SU-DHL-6 (cell line): ENCODE results near the gene SLIT2.

Experiments used
- H2AFZ ChIP-seq: fragments of 200-600 bp; sonication (generic); 2 replicates; pipeline ENCODE4 v1.6.1; 2014; ENCODE audit warnings: low read depth, mild to moderate bottlenecking, moderate library complexity, mixed read lengths, antibody characterized with exemption, low read length; ENCODE audit not compliant: severe bottlenecking
- H3F3A ChIP-seq: fragments of 200-600 bp; shearing (Covaris generic); 2 replicates; pipeline ENCODE4 v1.6.0; 2016; ENCODE audit warnings: antibody characterized with exemption, mild to moderate bottlenecking; ENCODE audit not compliant: insufficient read depth
- H3K27ac ChIP-seq: fragments of 200-600 bp; sonication (generic); 2 replicates; pipeline ENCODE4 v1.5.1; 2016; ENCODE audit warnings: low read depth, mild to moderate bottlenecking, low read length, moderate library complexity, mixed read lengths
- H3K27me3 ChIP-seq: fragments of 200-600 bp; sonication (generic), shearing (Covaris generic); 2 replicates; pipeline ENCODE4 v1.6.0; 2014; ENCODE audit warnings: mild to moderate bottlenecking, low read length
- H3K36me3 ChIP-seq: fragments of 200-600 bp; sonication (generic); 2 replicates; pipeline ENCODE4 v1.6.1; 2014; ENCODE audit warnings: mild to moderate bottlenecking, low read length, mixed read lengths
- H3K4me2 ChIP-seq: fragments of 300-600, 200-600 bp; shearing (Covaris generic), sonication (generic); 2 replicates; pipeline ENCODE4 v1.6.0; 2014; ENCODE audit warnings: low read length, low read depth, mild to moderate bottlenecking; ENCODE audit not compliant: poor library complexity, severe bottlenecking
- H3K4me3 ChIP-seq: fragments of 200-600 bp; sonication (generic); 2 replicates; pipeline ENCODE4 v1.5.1; 2014; ENCODE audit warnings: antibody characterized with exemption, low read length, mild to moderate bottlenecking, mixed read lengths; ENCODE audit not compliant: insufficient read depth, poor library complexity, severe bottlenecking
- H3K79me2 ChIP-seq: fragments of 200-600 bp; sonication (generic); 2 replicates; pipeline ENCODE4 v1.6.1; 2014; ENCODE audit warnings: mild to moderate bottlenecking, low read length, moderate library complexity; ENCODE audit not compliant: insufficient read depth
- H3K9ac ChIP-seq: fragments of 200-600 bp; sonication (generic); 2 replicates; pipeline ENCODE4 v1.7.0; 2014; ENCODE audit warnings: mild to moderate bottlenecking, low read length
- H3K9me2 ChIP-seq: fragments of 200-600 bp; sonication (generic); replicated peaks from 2 replicates; pipeline ENCODE4 v1.6.1; 2014; ENCODE audit warnings: low read length; ENCODE audit not compliant: insufficient read depth
- H3K9me3 ChIP-seq: fragments of 200-600 bp; sonication (generic); 2 replicates; pipeline ENCODE4 v1.6.1; 2014; ENCODE audit warnings: low read length, mixed read lengths; ENCODE audit not compliant: insufficient read depth
- H4K20me1 ChIP-seq: fragments of 200-600 bp; sonication (generic); 2 replicates; pipeline ENCODE4 v1.6.1; 2014; ENCODE audit warnings: low read depth, mild to moderate bottlenecking, antibody characterized with exemption, low read length, moderate library complexity, mixed read lengths
- EZH2phosphoT487 ChIP-seq: fragments of 200-600 bp; sonication (generic), shearing (Covaris generic); conservative IDR thresholded peaks from 2 replicates; pipeline ENCODE4 v1.6.1; 2018; ENCODE audit warnings: mild to moderate bottlenecking, antibody characterized with exemption, low read length, moderate library complexity, mixed read lengths
- TF ChIP-seq, protein P1 (sequence below): fragments of 200-600 bp; sonication (generic); IDR thresholded peaks from one replicate; pipeline ENCODE4 v1.5.1; 2017; ENCODE audit warnings: antibody characterized with exemption, mild to moderate bottlenecking, low read length, moderate library complexity; ENCODE audit not compliant: insufficient read depth, poor library complexity, severe bottlenecking

Gene SLIT2

DNA sequence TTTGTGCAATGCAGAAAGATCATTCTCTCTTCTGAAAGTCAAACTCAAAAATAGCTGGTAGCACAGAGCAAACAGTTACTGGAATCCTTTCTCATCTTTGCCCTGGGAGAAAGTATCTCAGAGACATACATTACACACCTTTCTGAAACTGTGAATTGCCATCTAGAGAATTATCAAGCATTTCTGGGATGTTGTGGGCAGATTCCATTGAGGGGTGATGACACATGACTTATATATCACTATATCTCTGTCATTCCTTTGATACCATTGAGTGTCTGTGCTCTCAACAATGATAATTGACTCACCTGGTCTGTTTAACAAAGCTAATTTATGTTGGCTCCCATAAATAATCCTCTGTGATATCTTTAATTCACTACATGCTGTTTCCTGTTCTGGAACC, 13.0 kb downstream of the SLIT2 start:
- Histone ChIP-seq H3K79me2 (no peaks in the 10 kb centered on the region), H3K36me3 (no peaks in the 10 kb centered on the region), H3K4me2 (no peak overlapping the region), H3K27me3 (no peaks in the 10 kb centered on the region), H3K9me2 (no peaks in the 10 kb centered on the region), H3K9ac (no peak overlapping the region), H3F3A (no peaks in the 10 kb centered on the region), H4K20me1 (no peaks in the 10 kb centered on the region), H3K27ac (no peak overlapping the region), H3K9me3 (no peaks in the 10 kb centered on the region), H2AFZ (no peak overlapping the region), H3K4me3 (no peak overlapping the region)
- TF ChIP-seq, protein P1, sequence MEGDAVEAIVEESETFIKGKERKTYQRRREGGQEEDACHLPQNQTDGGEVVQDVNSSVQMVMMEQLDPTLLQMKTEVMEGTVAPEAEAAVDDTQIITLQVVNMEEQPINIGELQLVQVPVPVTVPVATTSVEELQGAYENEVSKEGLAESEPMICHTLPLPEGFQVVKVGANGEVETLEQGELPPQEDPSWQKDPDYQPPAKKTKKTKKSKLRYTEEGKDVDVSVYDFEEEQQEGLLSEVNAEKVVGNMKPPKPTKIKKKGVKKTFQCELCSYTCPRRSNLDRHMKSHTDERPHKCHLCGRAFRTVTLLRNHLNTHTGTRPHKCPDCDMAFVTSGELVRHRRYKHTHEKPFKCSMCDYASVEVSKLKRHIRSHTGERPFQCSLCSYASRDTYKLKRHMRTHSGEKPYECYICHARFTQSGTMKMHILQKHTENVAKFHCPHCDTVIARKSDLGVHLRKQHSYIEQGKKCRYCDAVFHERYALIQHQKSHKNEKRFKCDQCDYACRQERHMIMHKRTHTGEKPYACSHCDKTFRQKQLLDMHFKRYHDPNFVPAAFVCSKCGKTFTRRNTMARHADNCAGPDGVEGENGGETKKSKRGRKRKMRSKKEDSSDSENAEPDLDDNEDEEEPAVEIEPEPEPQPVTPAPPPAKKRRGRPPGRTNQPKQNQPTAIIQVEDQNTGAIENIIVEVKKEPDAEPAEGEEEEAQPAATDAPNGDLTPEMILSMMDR = no peak
- no peak for TF ChIP-seq EZH2phosphoT487

DNA sequence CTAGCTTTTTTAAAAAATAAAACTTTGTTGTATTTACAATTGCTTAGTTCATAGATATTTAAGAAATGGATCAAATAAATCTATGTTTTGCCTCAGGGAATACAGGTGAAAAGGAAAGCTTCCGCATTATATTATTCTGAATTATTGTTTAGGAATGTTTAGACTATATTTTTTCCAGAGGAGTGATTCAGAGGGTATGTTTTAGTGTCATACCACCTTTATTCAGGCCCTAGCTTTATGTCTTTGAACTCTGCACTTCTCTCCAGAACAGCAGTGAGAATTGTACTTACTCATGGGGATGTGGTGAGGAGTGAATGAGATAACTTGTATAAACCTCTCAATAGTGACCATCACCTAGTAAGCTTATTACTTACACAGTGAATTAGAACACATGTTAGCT, 14.0 kb downstream of the SLIT2 start:
- no peak overlapping the region for H3K4me2 ChIP-seq
- H3K27me3 ChIP-seq = no peaks in the 10 kb centered on the region
- no peaks in the 10 kb centered on the region for H4K20me1 ChIP-seq
- no peak overlapping the region for H2AFZ ChIP-seq
- H3F3A ChIP-seq = no peaks in the 10 kb centered on the region
- H3K79me2 ChIP-seq = no peaks in the 10 kb centered on the region
- no peak overlapping the region for H3K27ac ChIP-seq
- no peaks in the 10 kb centered on the region for H3K36me3 ChIP-seq
- TF ChIP-seq, protein P1 = no peak
- TF ChIP-seq EZH2phosphoT487 = no peak
- H3K4me3 ChIP-seq = no peak overlapping the region
- H3K9me3 ChIP-seq = no peaks in the 10 kb centered on the region
- no peak overlapping the region for H3K9ac ChIP-seq
- H3K9me2 ChIP-seq = no peaks in the 10 kb centered on the region

DNA sequence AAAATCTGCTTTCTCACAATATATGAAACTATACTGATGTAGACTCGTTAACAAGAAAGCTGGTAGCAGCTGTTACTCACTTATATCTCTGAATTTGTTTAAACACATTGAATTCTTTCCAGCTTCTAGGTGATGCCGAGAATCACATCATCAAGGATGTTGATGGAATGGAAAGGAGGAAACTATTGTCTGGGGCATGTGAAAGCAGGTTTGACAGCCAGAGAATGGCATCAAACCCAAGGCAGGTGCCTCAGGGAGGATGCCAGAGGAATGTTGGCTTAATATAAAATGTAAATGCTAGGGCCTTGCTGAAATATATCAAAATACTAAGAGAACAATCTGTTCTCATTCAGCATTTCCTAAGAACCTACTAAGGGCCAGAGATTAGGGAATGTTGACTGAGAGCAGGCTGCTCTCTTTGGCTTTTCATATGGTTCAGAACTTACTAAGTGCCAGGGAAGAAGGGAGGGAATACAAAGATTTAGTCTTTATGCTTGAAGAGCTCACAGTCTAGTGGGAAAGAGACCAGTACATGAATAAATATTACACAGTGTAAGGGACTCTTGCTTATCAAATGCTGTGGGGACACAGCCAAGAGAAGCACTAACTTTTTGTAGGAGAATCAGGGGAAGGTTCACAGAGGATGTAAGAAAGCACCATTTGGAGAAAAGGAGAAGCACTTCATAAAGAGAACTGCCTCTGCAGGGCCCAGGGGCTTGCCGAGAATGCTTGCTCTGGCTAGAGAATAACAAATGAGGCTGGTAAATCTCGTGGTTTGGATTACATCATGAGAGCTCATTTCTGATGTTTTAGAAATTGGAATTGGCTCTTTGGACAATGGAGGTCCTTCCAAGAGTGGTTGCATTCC, 14.7 kb downstream of the SLIT2 start:
- H3K27me3 ChIP-seq = no peaks in the 10 kb centered on the region
- H2AFZ ChIP-seq = no peak overlapping the region
- H3K36me3 ChIP-seq = no peaks in the 10 kb centered on the region
- H3F3A ChIP-seq = no peaks in the 10 kb centered on the region
- TF ChIP-seq EZH2phosphoT487 = no peak
- TF ChIP-seq, protein P1 = no peak
- H3K9me2 ChIP-seq = no peaks in the 10 kb centered on the region
- no peak overlapping the region for H3K4me3 ChIP-seq
- no peaks in the 10 kb centered on the region for H3K79me2 ChIP-seq
- no peak overlapping the region for H3K9ac ChIP-seq
- H4K20me1 ChIP-seq = no peaks in the 10 kb centered on the region
- no peaks in the 10 kb centered on the region for H3K9me3 ChIP-seq
- no peak overlapping the region for H3K27ac ChIP-seq
- H3K4me2 ChIP-seq = no peak overlapping the region
